H1 (cell line): ENCODE results near the gene CCDC117. TPM values are rescaled to one million over a fixed set of nuclear protein-coding genes. Genes with fewer than 3 reads are reported as not detected.

Experiments
- polyA plus RNA-seq, 7 experiments: library from polyadenylated mRNA; depleted of rRNA in 3 of 7; stranded (reverse) in 5 of 7; unstranded in 2 of 7; fragments of >200 nt in 5 of 7; fragments of 200-250 nt in 2 of 7; gene quantifications; 1 replicate in 5 of 7; 2 replicates in 1 of 7; 4 replicates in 1 of 7; pipeline versions ENCODE4 v1.2.1 to v1.2.3, GENCODE V29; 2011 to 2013; ENCODE audit warnings: missing spikeins in 2 of 7, mixed read lengths in 2 of 7
- total RNA-seq: library from RNA; stranded (reverse); fragmentation: NEBNext Ultra II Directional; extraction: Animal tissue kit (Norgen Biotek cat#: 25700); gene quantifications from 2 replicates; pipeline ENCODE4 v1.2.1, GENCODE V29; 2021
- TF ChIP-seq, protein P1 (sequence below): IDR thresholded peaks from 2 replicates; pipeline ENCODE4 v1.6.1; 2011; ENCODE audit warnings: low read length, improper control_type of control experiment

CCDC117 gene
- total and polyA plus RNA-seq, 2 of the 8 experiments (the other 6 are each of a cell fraction or from before 2014, with no cell fraction given), result 9.1 to 43.1 TPM

DNA sequence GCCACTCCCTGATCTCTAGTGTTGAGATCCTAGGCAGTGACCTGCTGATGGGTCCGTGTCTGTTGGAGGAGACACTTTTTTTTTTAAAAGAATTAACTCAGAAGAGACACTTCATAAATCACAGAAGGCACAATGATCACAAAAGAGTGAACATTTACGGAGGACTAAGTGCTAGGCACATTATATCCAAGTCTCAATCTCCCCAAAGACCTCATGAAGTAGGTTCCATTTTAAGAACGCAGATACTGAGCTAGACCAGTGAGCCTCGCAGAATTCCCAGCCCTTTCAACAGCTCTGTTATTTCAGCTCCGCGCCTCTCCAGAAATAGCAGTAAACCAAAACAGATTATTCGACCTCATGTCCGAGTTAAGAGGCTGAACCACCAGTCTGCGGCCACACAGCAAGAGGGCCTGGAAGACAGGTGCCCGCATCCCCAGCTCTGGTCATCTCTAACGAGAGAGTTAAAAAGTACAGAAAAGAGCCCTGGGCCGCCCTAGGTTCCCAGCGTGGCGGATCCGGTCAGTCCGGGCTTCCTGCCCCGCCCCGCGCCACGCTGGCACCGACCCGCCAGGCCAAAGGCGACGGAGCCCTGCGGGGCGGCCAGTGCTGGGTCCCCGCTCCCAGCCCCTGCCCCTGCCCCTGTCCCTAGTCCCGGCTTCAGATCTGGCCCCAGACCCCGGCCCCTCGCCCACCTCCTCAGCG, 27.3 kb downstream of the CCDC117 start (continued):
- TF ChIP-seq, protein P1, sequence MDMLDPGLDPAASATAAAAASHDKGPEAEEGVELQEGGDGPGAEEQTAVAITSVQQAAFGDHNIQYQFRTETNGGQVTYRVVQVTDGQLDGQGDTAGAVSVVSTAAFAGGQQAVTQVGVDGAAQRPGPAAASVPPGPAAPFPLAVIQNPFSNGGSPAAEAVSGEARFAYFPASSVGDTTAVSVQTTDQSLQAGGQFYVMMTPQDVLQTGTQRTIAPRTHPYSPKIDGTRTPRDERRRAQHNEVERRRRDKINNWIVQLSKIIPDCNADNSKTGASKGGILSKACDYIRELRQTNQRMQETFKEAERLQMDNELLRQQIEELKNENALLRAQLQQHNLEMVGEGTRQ, result no peak
